ENCODE data around the gene SRD5A3.

Gene SRD5A3

DNA sequence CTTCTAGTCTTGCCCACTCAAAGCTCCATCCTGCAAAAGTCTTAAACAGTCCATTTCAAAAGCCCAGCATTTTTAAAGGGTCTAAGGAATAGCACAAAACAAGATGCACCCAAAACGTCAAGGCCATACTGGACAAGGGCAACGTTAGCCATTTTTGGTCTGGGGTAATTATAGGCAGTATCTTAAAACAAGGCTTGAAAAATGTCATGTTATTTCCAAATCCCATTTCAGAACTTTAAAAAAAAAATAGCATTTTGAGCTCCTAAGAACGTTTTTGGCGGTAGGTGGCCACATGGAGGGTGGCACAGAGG lies 49.1 kb downstream of the SRD5A3 start:
- H3K27ac ChIP-seq: peak overlapping the region; percentile 91
- no peak for TF ChIP-seq CTCF (conservative IDR thresholded peaks at IDR 0.05)

DNA sequence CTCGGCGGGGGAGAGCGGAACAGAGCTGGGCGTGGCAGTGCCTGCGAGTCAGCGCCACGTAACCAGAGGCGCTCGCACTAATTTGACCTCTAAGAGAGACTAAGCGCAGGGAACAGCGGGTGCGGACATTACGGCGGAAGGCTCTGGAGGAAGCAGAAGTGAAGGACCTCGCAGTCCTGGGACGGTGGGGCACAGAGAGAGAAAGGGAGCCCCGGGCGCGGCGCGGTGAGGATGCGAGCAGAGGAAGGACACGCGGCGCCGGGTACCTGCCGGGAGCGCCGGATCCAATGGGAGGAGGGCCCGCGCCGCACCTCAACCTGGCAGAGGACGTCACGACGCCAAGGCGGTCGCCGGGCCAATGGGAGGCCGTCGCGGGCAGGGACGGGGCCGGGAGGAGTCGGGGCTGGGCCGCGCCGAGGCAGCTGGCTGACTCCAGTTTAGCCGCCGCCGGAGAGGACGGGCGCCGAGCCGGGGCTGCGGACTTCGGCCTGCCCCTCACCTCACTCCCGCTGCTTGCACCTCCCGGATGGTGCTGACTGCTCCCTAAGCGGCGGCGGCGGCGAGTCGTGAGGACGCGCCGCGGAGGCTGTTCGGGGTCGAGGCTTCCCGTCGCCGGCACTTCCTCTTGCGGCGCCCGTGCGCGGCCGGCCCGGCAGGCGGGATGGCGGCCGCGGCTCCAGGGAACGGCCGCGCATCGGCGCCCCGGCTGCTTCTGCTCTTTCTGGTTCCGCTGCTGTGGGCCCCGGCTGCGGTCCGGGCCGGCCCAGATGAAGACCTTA lies 49.7 kb downstream of the SRD5A3 start, which contains the start of gene TMEM165:
TSS of gene TMEM165 (plus strand) at position 429 of the 779 bp plus-strand sequence. CDS start at position 662, 233 bp downstream.
- no peak; the same call in 1 of the 2 replicates for TF ChIP-seq CTCF (conservative IDR thresholded peaks at IDR 0.05)
- H3K27ac ChIP-seq: peak within 1 kb of the TSS; percentile 91

GRCh38 chr4:55396308-55397125 lies 50.5 kb downstream of the SRD5A3 start:
- no peak for TF ChIP-seq CTCF (conservative IDR thresholded peaks at IDR 0.05)
- peak overlapping the region; percentile 91 for H3K27ac ChIP-seq

DNA sequence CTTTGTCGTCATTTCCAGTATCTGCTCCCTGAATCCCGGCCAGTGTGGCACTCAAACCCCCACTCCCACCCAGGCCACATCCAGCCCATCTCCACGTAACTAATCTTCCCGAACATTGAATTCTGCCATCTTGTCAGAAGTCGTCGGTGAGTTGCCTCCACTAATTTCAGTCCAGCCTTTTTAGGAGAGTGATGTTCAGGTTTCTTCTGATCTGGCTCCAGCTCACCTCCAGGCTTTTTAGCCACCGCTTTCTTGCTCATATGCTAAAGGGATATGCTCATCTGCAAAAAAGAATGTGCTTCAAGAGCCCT lies 51.0 kb downstream of the SRD5A3 start:
- peak overlapping the region; percentile 91 for H3K27ac ChIP-seq

DNA sequence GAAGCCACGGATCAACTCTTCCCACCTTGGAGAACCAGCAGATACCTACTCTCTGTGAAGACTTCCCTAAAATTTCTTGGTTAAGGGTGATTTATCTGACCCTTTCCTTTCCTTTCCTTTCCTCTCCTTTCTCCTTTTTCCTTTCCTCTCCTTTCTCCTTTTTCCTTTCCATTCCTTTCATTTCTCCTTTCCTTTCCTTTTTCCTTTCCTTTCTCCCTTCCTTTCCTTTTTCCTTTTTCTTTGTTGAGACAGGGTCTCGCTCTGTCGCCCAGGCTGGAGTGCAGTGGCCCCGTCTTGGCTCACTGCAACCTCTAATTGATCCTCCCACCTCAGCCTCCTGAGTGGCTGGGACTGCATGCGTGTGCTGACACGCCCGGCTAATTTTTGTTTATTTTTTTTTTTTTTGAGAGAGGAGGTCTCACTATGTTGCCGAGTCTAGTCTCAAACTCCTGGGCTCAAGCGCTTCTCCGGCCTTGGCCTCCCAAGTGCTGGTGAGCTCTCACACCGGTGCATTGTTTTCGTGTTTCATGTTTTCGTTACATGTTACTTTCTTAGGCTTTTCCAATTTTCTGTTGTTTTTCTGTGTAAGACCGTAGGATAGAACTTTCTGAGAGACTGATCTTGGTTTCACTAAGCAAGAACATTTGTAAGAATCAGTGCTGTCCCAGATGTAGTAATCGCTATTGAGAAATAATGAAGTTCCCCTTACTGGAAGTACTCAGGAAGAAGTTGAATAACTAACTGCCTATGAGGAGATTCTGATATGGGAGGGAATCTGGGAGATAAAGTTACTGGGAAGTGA lies 51.7 kb downstream of the SRD5A3 start:
- peak overlapping the region; percentile 91 for H3K27ac ChIP-seq
- TF ChIP-seq CTCF (conservative IDR thresholded peaks at IDR 0.05): no peak

More for the DNA sequence above, 51.0 kb downstream of the SRD5A3 start:
- no peak for TF ChIP-seq CTCF (conservative IDR thresholded peaks at IDR 0.05)

DNA sequence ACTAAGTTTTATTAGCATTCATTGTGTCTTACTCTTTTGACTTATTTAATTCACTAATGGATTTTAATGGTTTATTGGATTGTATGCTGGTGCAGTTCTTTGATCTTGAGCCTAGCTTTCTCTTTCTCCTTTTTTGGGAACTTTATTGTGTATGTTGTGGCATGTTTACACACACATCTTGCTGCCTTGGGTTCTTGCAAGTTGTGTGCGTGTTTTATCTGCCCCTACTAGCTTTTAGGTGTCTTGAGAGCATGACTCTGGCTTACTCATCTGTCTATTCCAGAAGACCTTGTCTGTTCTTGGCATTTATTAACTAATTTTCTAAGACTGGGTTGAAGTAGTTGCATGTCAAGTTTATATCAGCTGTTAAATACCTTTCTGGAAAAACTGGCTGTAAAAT lies 52.4 kb downstream of the SRD5A3 start:
- no peak for TF ChIP-seq CTCF (conservative IDR thresholded peaks at IDR 0.05)
- H3K27ac ChIP-seq: peak overlapping the region; percentile 91

GRCh38 chr4:55398966-55399365 lies 52.9 kb downstream of the SRD5A3 start:
- TF ChIP-seq CTCF (conservative IDR thresholded peaks at IDR 0.05): no peak
- peak overlapping the region; percentile 91 for H3K27ac ChIP-seq

Measured in VCaP (cell line).